ENCODE measurements around the gene C2orf76.

C2orf76 gene

DNA sequence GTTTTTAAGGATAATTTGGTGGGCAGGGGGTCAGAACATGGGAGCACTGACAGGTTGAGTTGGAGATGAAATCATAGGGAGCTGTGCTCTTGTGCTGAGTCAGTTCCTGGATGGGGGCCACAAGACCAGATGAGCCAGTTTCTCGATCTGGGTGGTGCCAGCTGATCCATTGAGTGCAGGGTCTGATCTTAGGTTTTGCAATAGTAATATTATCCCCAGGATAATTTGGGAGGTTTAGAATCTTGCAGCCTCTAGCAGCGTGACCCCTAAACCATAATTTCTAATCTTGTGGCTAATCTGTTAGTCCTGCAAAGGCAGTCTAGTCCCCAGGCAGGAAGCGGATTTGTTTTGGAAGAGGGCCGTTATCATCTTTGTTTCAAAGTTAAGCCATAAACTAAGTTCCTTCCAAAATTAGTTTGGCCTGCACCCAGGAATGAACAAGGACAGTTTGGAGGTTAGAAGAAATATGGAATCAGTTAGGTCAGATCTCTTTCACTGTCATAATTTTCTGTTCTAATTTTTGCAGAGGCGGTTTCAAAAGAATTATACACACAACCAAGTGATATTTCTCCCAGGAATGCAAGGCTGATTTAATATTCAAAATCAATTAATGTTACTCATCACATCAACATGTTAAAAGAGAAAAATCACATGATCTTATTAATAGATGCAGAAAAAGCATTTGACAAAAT, 23.1 kb upstream of the C2orf76 start:
- TF ChIP-seq POLR2AphosphoS5 (IDR thresholded peaks at IDR 0.05; ENCODE audit: low read depth) (no peak), SPI1 (IDR thresholded peaks at IDR 0.05; ENCODE audit: borderline replicate concordance, low read depth) (no peak), GABPA (IDR thresholded peaks at IDR 0.05; ENCODE audit: low read depth) (no peak)
- TF ChIP-seq, protein P1, sequence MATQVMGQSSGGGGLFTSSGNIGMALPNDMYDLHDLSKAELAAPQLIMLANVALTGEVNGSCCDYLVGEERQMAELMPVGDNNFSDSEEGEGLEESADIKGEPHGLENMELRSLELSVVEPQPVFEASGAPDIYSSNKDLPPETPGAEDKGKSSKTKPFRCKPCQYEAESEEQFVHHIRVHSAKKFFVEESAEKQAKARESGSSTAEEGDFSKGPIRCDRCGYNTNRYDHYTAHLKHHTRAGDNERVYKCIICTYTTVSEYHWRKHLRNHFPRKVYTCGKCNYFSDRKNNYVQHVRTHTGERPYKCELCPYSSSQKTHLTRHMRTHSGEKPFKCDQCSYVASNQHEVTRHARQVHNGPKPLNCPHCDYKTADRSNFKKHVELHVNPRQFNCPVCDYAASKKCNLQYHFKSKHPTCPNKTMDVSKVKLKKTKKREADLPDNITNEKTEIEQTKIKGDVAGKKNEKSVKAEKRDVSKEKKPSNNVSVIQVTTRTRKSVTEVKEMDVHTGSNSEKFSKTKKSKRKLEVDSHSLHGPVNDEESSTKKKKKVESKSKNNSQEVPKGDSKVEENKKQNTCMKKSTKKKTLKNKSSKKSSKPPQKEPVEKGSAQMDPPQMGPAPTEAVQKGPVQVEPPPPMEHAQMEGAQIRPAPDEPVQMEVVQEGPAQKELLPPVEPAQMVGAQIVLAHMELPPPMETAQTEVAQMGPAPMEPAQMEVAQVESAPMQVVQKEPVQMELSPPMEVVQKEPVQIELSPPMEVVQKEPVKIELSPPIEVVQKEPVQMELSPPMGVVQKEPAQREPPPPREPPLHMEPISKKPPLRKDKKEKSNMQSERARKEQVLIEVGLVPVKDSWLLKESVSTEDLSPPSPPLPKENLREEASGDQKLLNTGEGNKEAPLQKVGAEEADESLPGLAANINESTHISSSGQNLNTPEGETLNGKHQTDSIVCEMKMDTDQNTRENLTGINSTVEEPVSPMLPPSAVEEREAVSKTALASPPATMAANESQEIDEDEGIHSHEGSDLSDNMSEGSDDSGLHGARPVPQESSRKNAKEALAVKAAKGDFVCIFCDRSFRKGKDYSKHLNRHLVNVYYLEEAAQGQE (IDR thresholded peaks at IDR 0.05; ENCODE audit: insufficient replicate concordance, low read depth), result no peak
- TF ChIP-seq, protein P2, sequence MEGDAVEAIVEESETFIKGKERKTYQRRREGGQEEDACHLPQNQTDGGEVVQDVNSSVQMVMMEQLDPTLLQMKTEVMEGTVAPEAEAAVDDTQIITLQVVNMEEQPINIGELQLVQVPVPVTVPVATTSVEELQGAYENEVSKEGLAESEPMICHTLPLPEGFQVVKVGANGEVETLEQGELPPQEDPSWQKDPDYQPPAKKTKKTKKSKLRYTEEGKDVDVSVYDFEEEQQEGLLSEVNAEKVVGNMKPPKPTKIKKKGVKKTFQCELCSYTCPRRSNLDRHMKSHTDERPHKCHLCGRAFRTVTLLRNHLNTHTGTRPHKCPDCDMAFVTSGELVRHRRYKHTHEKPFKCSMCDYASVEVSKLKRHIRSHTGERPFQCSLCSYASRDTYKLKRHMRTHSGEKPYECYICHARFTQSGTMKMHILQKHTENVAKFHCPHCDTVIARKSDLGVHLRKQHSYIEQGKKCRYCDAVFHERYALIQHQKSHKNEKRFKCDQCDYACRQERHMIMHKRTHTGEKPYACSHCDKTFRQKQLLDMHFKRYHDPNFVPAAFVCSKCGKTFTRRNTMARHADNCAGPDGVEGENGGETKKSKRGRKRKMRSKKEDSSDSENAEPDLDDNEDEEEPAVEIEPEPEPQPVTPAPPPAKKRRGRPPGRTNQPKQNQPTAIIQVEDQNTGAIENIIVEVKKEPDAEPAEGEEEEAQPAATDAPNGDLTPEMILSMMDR (IDR thresholded peaks at IDR 0.05; ENCODE audit: insufficient read depth, low read length), result no peak
- no peaks in the 10 kb centered on the region for H3K27me3 ChIP-seq (ENCODE audit: insufficient read depth, poor library complexity, severe bottlenecking)
- DNase-seq (ENCODE audit: low read depth in 1 of 2, low spot score in 1 of 2), result no peak
- H3K4me3 ChIP-seq (replicated peaks; ENCODE audit: insufficient read depth, low read length), result no peak overlapping the region
- peak overlapping the region; percentile 20 for H3K27ac ChIP-seq (replicated peaks)

DNA sequence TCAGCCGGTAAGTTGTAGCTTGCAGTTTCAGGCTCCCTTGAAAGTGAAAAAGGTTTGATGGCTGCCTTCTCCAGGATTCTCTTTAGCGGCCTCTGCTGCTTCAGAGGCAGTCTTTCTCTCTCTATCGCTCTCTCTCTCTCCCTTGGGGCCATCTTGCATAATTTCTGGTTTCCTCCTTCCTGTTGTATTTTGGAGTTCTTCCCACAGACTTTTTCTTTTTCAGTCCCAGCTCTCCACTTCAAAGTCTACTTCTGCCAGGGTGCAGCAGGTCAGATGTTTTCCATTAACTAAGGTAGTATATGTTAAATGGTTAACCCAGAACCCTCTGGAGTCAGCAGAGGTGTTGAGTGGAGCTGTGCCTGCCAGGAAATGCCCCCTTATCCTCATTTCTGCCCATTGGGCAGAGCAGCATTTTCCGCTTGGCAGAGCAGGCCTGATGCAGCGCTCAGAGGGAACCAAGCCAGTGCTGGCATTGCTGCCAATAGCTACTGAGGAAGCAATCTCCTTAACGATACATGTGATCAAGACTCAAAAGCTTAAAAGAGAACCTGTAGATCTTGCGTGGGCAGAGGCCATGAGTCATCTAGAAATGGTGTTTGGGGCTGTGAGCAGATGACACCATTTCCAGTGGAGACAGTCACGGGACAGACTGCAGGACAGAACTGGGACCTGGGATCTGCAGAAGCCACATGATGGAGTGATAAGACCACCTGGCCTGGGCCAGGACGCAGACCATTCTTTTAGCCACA, 20.9 kb upstream of the C2orf76 start:
- peak; percentile 85 for DNase-seq (ENCODE audit: low read depth in 1 of 2, low spot score in 1 of 2)
- Histone ChIP-seq H3K27ac (replicated peaks) (peak overlapping the region; percentile 75), H3K4me3 (replicated peaks; ENCODE audit: insufficient read depth, low read length) (no peak overlapping the region), H3K27me3 (ENCODE audit: insufficient read depth, poor library complexity, severe bottlenecking) (no peaks in the 10 kb centered on the region)
- TF ChIP-seq SPI1 (IDR thresholded peaks at IDR 0.05; ENCODE audit: borderline replicate concordance, low read depth), result peak; percentile 22; the same call in 1 of the 2 replicates
- TF ChIP-seq GABPA (IDR thresholded peaks at IDR 0.05; ENCODE audit: low read depth), result no peak
- TF ChIP-seq, protein P2 (IDR thresholded peaks at IDR 0.05; ENCODE audit: insufficient read depth, low read length), result no peak
- TF ChIP-seq, protein P1 (IDR thresholded peaks at IDR 0.05; ENCODE audit: insufficient replicate concordance, low read depth), result no peak
- peak; percentile 58; the same call in 1 of the 2 replicates for TF ChIP-seq POLR2AphosphoS5 (IDR thresholded peaks at IDR 0.05; ENCODE audit: low read depth)

DNA sequence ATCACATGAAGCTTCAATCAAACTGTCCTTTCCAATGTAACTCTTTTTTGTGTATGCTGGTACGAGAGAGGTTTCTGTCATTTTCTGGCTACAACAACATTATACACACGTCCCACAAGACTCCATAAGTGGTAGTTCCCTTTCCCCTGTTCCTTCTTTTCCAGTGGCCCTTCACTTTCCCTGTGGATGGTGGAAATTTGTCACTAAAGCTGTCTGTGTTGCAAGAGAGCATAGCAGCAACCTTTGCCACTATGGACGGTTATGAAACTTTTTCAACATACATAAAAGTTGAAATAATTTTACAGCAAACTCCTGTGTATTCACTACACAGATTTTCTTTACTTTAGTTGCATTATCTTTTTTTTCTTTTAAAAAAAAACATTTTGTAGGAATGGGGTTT, 18.8 kb upstream of the C2orf76 start:
- Histone ChIP-seq H3K27me3 (ENCODE audit: insufficient read depth, poor library complexity, severe bottlenecking) (no peaks in the 10 kb centered on the region), H3K4me3 (replicated peaks; ENCODE audit: insufficient read depth, low read length) (no peak overlapping the region), H3K27ac (replicated peaks) (peak overlapping the region; percentile 20; the same call in 1 of the 2 replicates)
- DNase-seq (ENCODE audit: low read depth in 1 of 2, low spot score in 1 of 2), result peak in 1 of 2 experiments; percentile 63
- TF ChIP-seq, protein P2 (IDR thresholded peaks at IDR 0.05; ENCODE audit: insufficient read depth, low read length), result no peak
- TF ChIP-seq SPI1 (IDR thresholded peaks at IDR 0.05; ENCODE audit: borderline replicate concordance, low read depth), result no peak
- TF ChIP-seq GABPA (IDR thresholded peaks at IDR 0.05; ENCODE audit: low read depth), result no peak
- TF ChIP-seq POLR2AphosphoS5 (IDR thresholded peaks at IDR 0.05; ENCODE audit: low read depth), result no peak
- TF ChIP-seq, protein P1 (IDR thresholded peaks at IDR 0.05; ENCODE audit: insufficient replicate concordance, low read depth), result no peak
